Chondrocyte (in vitro differentiated cells): ENCODE data around the gene ALKBH7. TPM values are rescaled to one million over a fixed set of nuclear protein-coding genes. Genes with fewer than 3 reads are reported as not detected.

ENCODE experiments used
- DNase-seq: peaks from one replicate; pipeline ENCODE4 v3.0.0; 2021; ENCODE audit warnings: mixed read lengths, low spot score
- H3K27ac Mint-ChIP-seq: one replicate; pipeline ENCODE4 v1.8.0; 2021; ENCODE audit warnings: mild to moderate bottlenecking, moderate library complexity, mixed read lengths; ENCODE audit not compliant: unreplicated experiment
- H3K27me3 Mint-ChIP-seq: 2 replicates; pipeline ENCODE4 v1.8.0; 2021; ENCODE audit warnings: low read depth, mixed read lengths
- H3K36me3 Mint-ChIP-seq: 2 replicates; pipeline ENCODE4 v1.8.0; 2021; ENCODE audit warnings: low read depth, mixed read lengths
- H3K4me1 Mint-ChIP-seq: 2 replicates; pipeline ENCODE4 v1.8.0; 2021; ENCODE audit warnings: low read depth, mild to moderate bottlenecking, mixed read lengths
- H3K4me3 Mint-ChIP-seq: one replicate; pipeline ENCODE4 v1.8.0; 2021; ENCODE audit warnings: mild to moderate bottlenecking, moderate library complexity, mixed read lengths; ENCODE audit not compliant: unreplicated experiment
- H3K9me3 Mint-ChIP-seq: 2 replicates; pipeline ENCODE4 v1.8.0; 2021; ENCODE audit warnings: low read depth, mixed read lengths
- total RNA-seq: library from RNA; stranded (reverse); gene quantifications from 3 replicates; pipeline ENCODE4 v1.2.1, GENCODE V29; 2021
- TF ChIP-seq, protein P1 (sequence below): fragments of 200-600 bp; sonication (generic); IDR thresholded peaks from 2 replicates; pipeline ENCODE4 v1.5.0; 2021; ENCODE audit warnings: antibody characterized with exemption, mild to moderate bottlenecking, moderate library complexity

ALKBH7 gene
- total RNA-seq, 1 donor from 2014 or later = 71.7 TPM

- Mint-ChIP-seq H3K4me1 (peaks cover 21% of the 10 kb centered on the region), H3K27ac (no peak overlapping the region), H3K36me3 (peaks cover 32% of the 10 kb centered on the region), H3K27me3 (no peaks in the 10 kb centered on the region), H3K4me3 (no peak overlapping the region), H3K9me3 (peaks cover 3% of the 10 kb centered on the region)
- no peak for DNase-seq
- TF ChIP-seq, protein P1, sequence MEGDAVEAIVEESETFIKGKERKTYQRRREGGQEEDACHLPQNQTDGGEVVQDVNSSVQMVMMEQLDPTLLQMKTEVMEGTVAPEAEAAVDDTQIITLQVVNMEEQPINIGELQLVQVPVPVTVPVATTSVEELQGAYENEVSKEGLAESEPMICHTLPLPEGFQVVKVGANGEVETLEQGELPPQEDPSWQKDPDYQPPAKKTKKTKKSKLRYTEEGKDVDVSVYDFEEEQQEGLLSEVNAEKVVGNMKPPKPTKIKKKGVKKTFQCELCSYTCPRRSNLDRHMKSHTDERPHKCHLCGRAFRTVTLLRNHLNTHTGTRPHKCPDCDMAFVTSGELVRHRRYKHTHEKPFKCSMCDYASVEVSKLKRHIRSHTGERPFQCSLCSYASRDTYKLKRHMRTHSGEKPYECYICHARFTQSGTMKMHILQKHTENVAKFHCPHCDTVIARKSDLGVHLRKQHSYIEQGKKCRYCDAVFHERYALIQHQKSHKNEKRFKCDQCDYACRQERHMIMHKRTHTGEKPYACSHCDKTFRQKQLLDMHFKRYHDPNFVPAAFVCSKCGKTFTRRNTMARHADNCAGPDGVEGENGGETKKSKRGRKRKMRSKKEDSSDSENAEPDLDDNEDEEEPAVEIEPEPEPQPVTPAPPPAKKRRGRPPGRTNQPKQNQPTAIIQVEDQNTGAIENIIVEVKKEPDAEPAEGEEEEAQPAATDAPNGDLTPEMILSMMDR = no peak
Measured at GRCh38 chr19:6381030-6381750, 8.6 kb downstream of the ALKBH7 start.

GRCh38 chr19:6383188-6383587 is 10.6 kb downstream of the ALKBH7 start:
- Mint-ChIP-seq H3K27me3 (no peaks in the 10 kb centered on the region), H3K36me3 (peaks cover 40% of the 10 kb centered on the region), H3K4me1 (peaks cover 6% of the 10 kb centered on the region), H3K27ac (no peak overlapping the region), H3K9me3 (peaks cover 3% of the 10 kb centered on the region), H3K4me3 (no peak overlapping the region)
- DNase-seq = no peak
- TF ChIP-seq, protein P1 = no peak

DNA sequence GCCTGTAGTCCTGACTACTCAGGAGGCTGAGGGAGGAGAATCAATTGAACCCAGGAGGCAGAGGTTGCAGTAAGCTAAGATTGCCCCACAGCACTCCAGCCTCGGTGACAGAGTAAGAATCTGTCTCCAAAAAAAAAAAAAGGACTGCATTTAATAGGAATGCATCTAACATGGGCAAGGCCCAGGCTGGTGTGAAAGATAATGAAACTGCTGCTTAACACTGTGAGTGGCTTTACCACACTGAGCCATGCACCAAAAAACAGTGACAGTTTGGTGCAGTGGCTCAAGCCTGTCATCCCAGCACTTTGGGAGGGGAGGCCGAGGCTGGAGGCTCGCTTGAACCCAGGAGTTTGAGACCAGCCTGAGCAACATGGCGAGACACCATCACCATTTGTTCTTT is 11.8 kb downstream of the ALKBH7 start:
- no peak for DNase-seq

DNA sequence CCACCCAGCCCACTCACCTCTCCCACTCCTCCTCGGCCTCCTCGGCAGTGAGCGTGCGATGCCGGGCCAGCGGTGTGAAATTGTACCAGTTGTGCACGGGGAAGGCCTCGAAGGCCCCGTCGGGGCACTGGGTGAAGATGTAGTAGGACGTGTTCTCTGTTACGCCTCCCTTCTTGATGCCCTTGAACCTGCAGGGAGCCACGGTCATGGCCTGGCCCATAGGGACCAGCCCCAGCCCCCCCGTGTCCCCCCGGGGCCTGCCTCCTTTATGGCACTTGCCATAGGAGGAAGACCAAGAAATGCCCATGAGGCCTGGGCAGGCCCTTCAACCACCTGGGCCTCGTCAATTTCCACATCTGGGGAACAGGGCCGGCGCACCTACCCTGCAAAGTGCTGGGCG is 14.8 kb downstream of the ALKBH7 start:
- no peak overlapping the region for H3K4me3 Mint-ChIP-seq
- no peak for DNase-seq
- TF ChIP-seq, protein P1 = no peak
- peaks cover 12% of the 10 kb centered on the region for H3K4me1 Mint-ChIP-seq
- H3K27ac Mint-ChIP-seq = no peak overlapping the region
- no peaks in the 10 kb centered on the region for H3K9me3 Mint-ChIP-seq
- H3K27me3 Mint-ChIP-seq = no peaks in the 10 kb centered on the region
- peaks cover 30% of the 10 kb centered on the region for H3K36me3 Mint-ChIP-seq

More for the DNA sequence above, 11.8 kb downstream of the ALKBH7 start:
- Mint-ChIP-seq H3K4me1 (no peaks in the 10 kb centered on the region), H3K27me3 (no peaks in the 10 kb centered on the region), H3K4me3 (no peak overlapping the region), H3K36me3 (peaks cover 41% of the 10 kb centered on the region), H3K9me3 (peaks cover 3% of the 10 kb centered on the region), H3K27ac (no peak overlapping the region)
- TF ChIP-seq, protein P1 = no peak

DNA sequence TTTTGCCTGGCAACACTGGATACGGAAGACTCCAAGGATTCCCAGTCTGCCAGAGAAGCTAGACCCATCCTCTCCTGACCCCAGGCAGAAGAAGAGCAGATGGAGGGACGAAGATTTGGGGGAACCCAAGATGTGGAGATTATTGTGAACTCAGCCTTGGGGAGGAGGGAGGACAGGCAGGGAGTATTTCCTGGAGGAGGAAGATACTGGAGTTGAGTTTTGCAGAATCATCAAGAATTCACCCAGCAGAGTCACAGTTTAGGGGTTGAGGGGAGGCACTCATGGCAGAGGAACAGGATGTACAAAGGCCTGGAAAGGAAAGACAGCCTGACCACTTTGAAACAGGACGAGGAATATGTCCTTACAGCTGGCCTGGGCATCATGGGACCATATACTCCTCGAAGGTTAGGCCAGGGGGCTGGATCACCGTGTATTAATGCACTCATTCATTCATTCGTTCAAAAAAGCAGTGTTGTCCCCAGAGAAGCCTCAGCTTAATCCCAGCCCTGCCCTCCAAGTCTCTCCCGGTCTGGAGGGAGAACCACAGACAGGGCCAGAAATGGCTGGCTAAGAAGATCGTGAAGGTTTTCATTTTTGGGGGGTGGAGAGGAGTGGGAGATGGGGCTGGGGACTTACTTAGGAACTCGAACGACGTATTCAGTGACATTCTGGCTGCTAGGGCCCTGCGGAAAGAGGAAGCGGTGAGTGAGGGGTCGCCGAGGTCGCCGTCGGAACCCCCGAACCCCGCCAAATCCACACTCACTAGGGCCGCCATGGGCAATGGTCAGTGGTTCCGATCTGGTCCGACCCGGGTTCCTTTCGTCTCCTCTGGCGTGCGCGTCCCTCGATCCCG is 19.9 kb downstream of the ALKBH7 start:
- Mint-ChIP-seq H3K4me3 (peak overlapping the region; percentile 90), H3K27ac (peak overlapping the region; percentile 94), H3K4me1 (peaks cover 28% of the 10 kb centered on the region)

More for the DNA sequence above, 19.9 kb downstream of the ALKBH7 start:
- Mint-ChIP-seq H3K36me3 (peaks cover 11% of the 10 kb centered on the region), H3K27me3 (no peaks in the 10 kb centered on the region), H3K9me3 (no peaks in the 10 kb centered on the region)
- TF ChIP-seq, protein P1 = no peak
- DNase-seq = no peak
